CD4-positive, alpha-beta T cell (primary cell): ENCODE data around the gene FEN1. TPM values are rescaled to one million over a fixed set of nuclear protein-coding genes. Genes with fewer than 3 reads are reported as not detected.

ENCODE experiments used
- ATAC-seq: fragments of 200-7000 bp; cut with Tn5 transposase; one replicate; pipeline ENCODE4 v1.10.0; 2022; ENCODE audit warnings: mild to moderate bottlenecking; ENCODE audit not compliant: poor library complexity
- CTCF ChIA-PET: fragments of 350-600 bp; sonication (Branson Sonifier 250); formaldehyde crosslinking; loops from one replicate; lab custom pipeline; 2021; ENCODE audit warnings: antibody characterized with exemption, inconsistent platforms; lab: Charles Lee
- POLR2A ChIA-PET: fragments of 350-600 bp; sonication (Branson Sonifier 250); formaldehyde crosslinking; loops from one replicate; lab custom pipeline; 2021; ENCODE audit warnings: antibody characterized with exemption, inconsistent platforms; lab: Charles Lee
- DNase-seq, 14 experiments: peaks; one replicate each; pipeline ENCODE4 v3.0.0-alpha.2; 2013 to 2020; ENCODE audit warnings: mixed read lengths in 2 of 14
- H3K27ac ChIP-seq, 2 donors: one replicate each; pipeline versions ENCODE4 v1.5.1 to v1.7.0; 2013; ENCODE audit warnings: low read length in 2 of 2, low read depth in 1 of 2, mild to moderate bottlenecking in 1 of 2
- H3K27me3 ChIP-seq, 2 experiments: 1 replicate in 1 of 2; 2 replicates in 1 of 2; pipeline versions ENCODE4 v1.6.1 to v1.7.0; 2013; ENCODE audit warnings: low read length in 2 of 2, control low read depth in 1 of 2, mild to moderate bottlenecking in 1 of 2, moderate library complexity in 1 of 2; ENCODE audit not compliant: insufficient read depth in 2 of 2, control insufficient read depth in 1 of 2
- H3K36me3 ChIP-seq: one replicate; pipeline ENCODE4 v1.6.1; 2013; ENCODE audit warnings: low read length, control low read depth; ENCODE audit not compliant: insufficient read depth
- H3K4me1 ChIP-seq: one replicate; pipeline ENCODE4 v1.6.1; 2013; ENCODE audit warnings: low read length, control low read depth; ENCODE audit not compliant: insufficient read depth
- H3K4me3 ChIP-seq: one replicate; pipeline ENCODE4 v1.5.1; 2013; ENCODE audit warnings: mild to moderate bottlenecking, low read length, moderate library complexity
- H3K9me3 ChIP-seq, 2 experiments: 1 replicate in 1 of 2; 2 replicates in 1 of 2; pipeline versions ENCODE4 v1.6.1 to v1.7.0; 2013; ENCODE audit warnings: low read length in 2 of 2, mild to moderate bottlenecking in 2 of 2, control low read depth in 1 of 2, moderate library complexity in 1 of 2; ENCODE audit not compliant: control insufficient read depth in 1 of 2, insufficient read depth in 1 of 2
- H3K27ac Mint-ChIP-seq: one replicate; pipeline ENCODE4 v1.8.0; 2020; ENCODE audit warnings: mixed read lengths
- H3K27me3 Mint-ChIP-seq: one replicate; pipeline ENCODE4 v1.8.0; 2021; ENCODE audit warnings: mixed read lengths
- H3K36me3 Mint-ChIP-seq: one replicate; pipeline ENCODE4 v1.8.0; 2021; ENCODE audit warnings: low read depth, mixed read lengths
- H3K4me1 Mint-ChIP-seq: one replicate; pipeline ENCODE4 v1.8.0; 2021; ENCODE audit warnings: low read depth, mixed read lengths
- H3K4me3 Mint-ChIP-seq: one replicate; pipeline ENCODE4 v1.8.0; 2020; ENCODE audit warnings: mild to moderate bottlenecking, mixed read lengths
- H3K9me3 Mint-ChIP-seq: one replicate; pipeline ENCODE4 v1.8.0; 2020; ENCODE audit warnings: mixed read lengths
- CTCF ChIP-seq: fragments of 200-600 bp; IDR thresholded peaks from one replicate; pipeline ENCODE4 v1.8.0; 2022; ENCODE audit warnings: antibody characterized with exemption, mild to moderate bottlenecking
- intact Hi-C, 2 experiments: fragments of 100-400 bp; cut with DNase I in 1 of 2; cut with micrococcal nuclease in 1 of 2; formaldehyde crosslinking; loops; one replicate each; pipeline versions ENCODE4 v1.15.1 to v1.9.0; 2023 to 2025; cut with DNase I, micrococcal nuclease
- total RNA-seq, 174 experiments: library from RNA in 2 of 174; stranded (reverse) in 2 of 174; gene quantifications; one replicate each; pipeline ENCODE4 v1.2.3 and lab custom pipeline; 2021 to 2026

The FEN1 gene
- total RNA-seq, 2 experiments from 2014 or later: 7.5 to 9.1 TPM

- Mint-ChIP-seq H3K27me3 (peaks cover 12% of the 10 kb centered on the region), H3K4me3 (no peak overlapping the region), H3K27ac (no peak overlapping the region), H3K36me3 (no peaks in the 10 kb centered on the region), H3K4me1 (no peaks in the 10 kb centered on the region), H3K9me3 (no peaks in the 10 kb centered on the region)
- no peak overlapping the region for H3K27ac ChIP-seq
- no peak for DNase-seq
- no peak for ATAC-seq
- no peak overlapping the region for H3K4me3 ChIP-seq
- peaks cover 4% of the 10 kb centered on the region for H3K4me1 ChIP-seq
- ChIA-PET CTCF (no interaction called here), POLR2A (no interaction called here)
- peaks cover 7 to 11% of the 10 kb centered on the region in 2 experiments for H3K27me3 ChIP-seq
- intact Hi-C loops: no loop called here
- H3K9me3 ChIP-seq: peaks cover 0 to 3% of the 10 kb centered on the region in 2 experiments
- no peak for TF ChIP-seq CTCF
- no peaks in the 10 kb centered on the region for H3K36me3 ChIP-seq
These were observed 48.0 kb upstream of the FEN1 start for GRCh38 chr11:61744609-61745156.

- Mint-ChIP-seq H3K27ac (no peak overlapping the region), H3K36me3 (no peaks in the 10 kb centered on the region), H3K4me3 (no peak overlapping the region), H3K9me3 (no peaks in the 10 kb centered on the region), H3K4me1 (no peaks in the 10 kb centered on the region), H3K27me3 (peaks cover 15% of the 10 kb centered on the region)
- DNase-seq (no peak), ATAC-seq (no peak)
- H3K27ac ChIP-seq: no peak overlapping the region
- ChIA-PET CTCF (no interaction called here), POLR2A (no interaction called here)
- peaks cover 0 to 6% of the 10 kb centered on the region in 2 experiments for H3K9me3 ChIP-seq
- peaks cover 12 to 17% of the 10 kb centered on the region in 2 experiments for H3K27me3 ChIP-seq
- intact Hi-C loops: no loop called here
- no peaks in the 10 kb centered on the region for H3K36me3 ChIP-seq
- TF ChIP-seq CTCF: no peak
- no peak overlapping the region for H3K4me3 ChIP-seq
- H3K4me1 ChIP-seq: peaks cover 4% of the 10 kb centered on the region
These were observed 46.8 kb upstream of the FEN1 start for GRCh38 chr11:61745781-61746441.

DNA sequence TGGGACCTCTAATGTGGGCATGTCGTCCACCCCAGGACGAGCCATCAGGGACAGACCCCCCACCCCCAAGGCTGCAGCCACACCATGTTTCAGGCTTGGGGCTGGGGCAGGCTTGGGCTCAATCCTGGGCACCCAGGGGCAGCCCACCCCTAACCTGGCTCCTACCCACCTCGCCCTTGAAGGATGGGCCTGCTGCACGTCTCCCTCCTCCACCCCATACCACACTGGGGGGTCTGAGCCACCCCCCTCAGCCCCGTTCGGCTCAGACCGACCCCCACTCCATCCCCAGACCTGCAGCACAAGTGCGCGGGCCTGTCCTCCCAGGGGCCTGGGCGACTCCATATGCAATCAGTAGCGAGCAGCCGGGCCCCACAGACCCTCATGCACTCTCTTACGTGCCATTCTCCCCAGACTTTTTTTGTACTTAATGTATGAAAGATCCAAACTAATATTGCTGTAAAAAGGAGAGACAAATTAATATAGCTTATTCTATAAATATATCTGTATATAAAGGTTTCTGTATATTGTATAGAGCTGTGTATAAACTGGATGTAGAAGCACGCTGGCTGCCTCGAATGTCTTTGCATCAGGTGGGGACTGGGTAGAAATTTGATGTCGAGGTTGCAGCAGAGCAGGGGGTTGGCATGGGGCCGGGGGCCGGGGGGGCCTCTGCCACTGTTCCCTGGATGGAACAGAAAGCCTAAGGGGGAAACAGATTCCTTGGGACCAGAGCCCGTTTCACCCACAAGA is 46.1 kb upstream of the FEN1 start:
- peaks cover 0 to 6% of the 10 kb centered on the region in 2 experiments for H3K9me3 ChIP-seq
- no peak overlapping the region for H3K27ac Mint-ChIP-seq
- peaks cover 16 to 20% of the 10 kb centered on the region in 2 experiments for H3K27me3 ChIP-seq
- H3K27me3 Mint-ChIP-seq: peaks cover 22% of the 10 kb centered on the region
- TF ChIP-seq CTCF: no peak
- intact Hi-C loops: no loop called here
- no peaks in the 10 kb centered on the region for H3K36me3 Mint-ChIP-seq
- H3K4me3 ChIP-seq: no peak overlapping the region
- H3K4me1 Mint-ChIP-seq: no peaks in the 10 kb centered on the region
- no peak overlapping the region for H3K4me3 Mint-ChIP-seq
- CTCF ChIA-PET: no interaction called here
- no peaks in the 10 kb centered on the region for H3K9me3 Mint-ChIP-seq
- ATAC-seq (no peak), DNase-seq (no peak)
- POLR2A ChIA-PET: no interaction called here
- no peaks in the 10 kb centered on the region for H3K36me3 ChIP-seq
- peaks cover 4% of the 10 kb centered on the region for H3K4me1 ChIP-seq
- no peak overlapping the region for H3K27ac ChIP-seq
